Endothelial cell of umbilical vein (primary cell): ENCODE data around the gene SPRING1.

Experiments
- EZH2 ChIP-seq: IDR thresholded peaks from 2 replicates; pipeline ENCODE4 v1.6.1; 2012; ENCODE audit warnings: borderline replicate concordance, low read depth, mild to moderate bottlenecking, moderate library complexity, low read length, inconsistent platforms; ENCODE audit not compliant: severe bottlenecking
- FOS ChIP-seq: IDR thresholded peaks from 2 replicates; pipeline ENCODE4 v1.6.1; 2011; ENCODE audit warnings: mild to moderate bottlenecking, low read length, moderate library complexity, borderline replicate concordance; ENCODE audit not compliant: insufficient read depth
- JUN ChIP-seq: IDR thresholded peaks from 2 replicates; pipeline ENCODE4 v1.6.1; 2011; ENCODE audit warnings: borderline replicate concordance, low read depth; ENCODE audit not compliant: insufficient read length, insufficient read depth
- MAX ChIP-seq: IDR thresholded peaks from 2 replicates; pipeline ENCODE4 v1.6.1; 2011; ENCODE audit not compliant: insufficient read depth, insufficient read length
- MYC ChIP-seq: IDR thresholded peaks from one replicate; pipeline ENCODE4 v1.6.1; 2011; ENCODE audit warnings: mild to moderate bottlenecking, low read depth, low read length
- POLR2A ChIP-seq: IDR thresholded peaks from 2 replicates; pipeline ENCODE4 v1.6.1; 2012; ENCODE audit warnings: low read depth, mild to moderate bottlenecking, control low read depth, low read length
- POLR2AphosphoS5 ChIP-seq: IDR thresholded peaks from 2 replicates; pipeline ENCODE4 v1.6.1; 2012; ENCODE audit warnings: low read depth, mild to moderate bottlenecking, control low read depth, low read length, moderate library complexity; ENCODE audit not compliant: insufficient read depth
- TF ChIP-seq, protein P1 (sequence below), 2 donors: IDR thresholded peaks; 1 replicate in 1 of 2; 2 replicates in 1 of 2; pipeline ENCODE4 v1.5.1; 2011; ENCODE audit warnings: low read length in 2 of 2, mild to moderate bottlenecking in 2 of 2, moderate library complexity in 2 of 2, control low read depth in 1 of 2, inconsistent platforms in 1 of 2, low read depth in 1 of 2; ENCODE audit not compliant: insufficient read depth in 1 of 2; ENCODE audit errors: extremely low read depth in 1 of 2

DNA sequence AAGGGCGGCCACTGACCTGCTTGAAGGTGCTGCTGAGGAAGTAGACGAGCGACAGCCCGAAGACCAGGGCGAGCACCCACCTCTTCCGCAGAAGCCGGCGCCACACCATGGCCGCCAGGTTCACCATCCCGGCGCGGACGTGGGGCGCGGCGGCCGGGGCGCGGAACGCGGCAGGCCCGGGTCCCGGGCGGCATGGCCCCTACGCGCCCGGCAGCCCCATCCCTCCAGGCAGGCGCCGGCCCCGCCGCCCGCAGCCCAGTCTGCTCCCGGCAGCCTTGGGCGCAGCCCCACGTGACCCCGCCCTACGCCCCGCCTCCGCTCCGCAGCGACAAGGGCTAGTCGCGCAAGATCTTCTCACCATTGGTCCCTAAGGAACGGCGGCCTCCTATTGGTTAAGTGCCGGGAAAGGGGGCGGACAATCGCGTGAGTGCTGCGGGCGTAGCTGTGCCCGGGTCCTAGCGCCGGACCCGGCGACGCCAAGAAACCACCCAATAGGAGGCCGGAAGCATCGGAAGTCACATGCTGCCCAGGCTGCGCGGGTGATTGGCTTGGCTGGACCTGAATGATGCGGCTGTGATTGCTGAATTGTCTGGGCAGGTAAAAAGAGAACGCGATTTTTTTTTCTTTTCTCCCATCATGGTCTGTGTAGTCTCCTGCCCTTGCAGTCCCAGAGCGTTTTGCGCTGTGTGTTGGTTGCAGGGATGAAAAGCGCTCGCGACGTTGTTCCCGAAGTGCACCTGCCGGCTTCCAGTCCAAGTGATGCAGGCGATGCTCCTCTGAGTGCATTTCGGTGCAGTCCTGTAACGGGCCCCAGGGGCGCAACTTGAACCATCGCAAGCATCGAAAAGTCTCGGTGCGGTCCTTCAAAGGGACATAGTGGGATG is at the start of gene SPRING1, which contains the start of gene RNFT2:
- TF ChIP-seq POLR2AphosphoS5 (peak; percentile 80), POLR2A (peak; percentile 96), EZH2 (no peak), JUN (no peak), MAX (peak; percentile 92), FOS (no peak), MYC (no peak)
- TF ChIP-seq, protein P1, sequence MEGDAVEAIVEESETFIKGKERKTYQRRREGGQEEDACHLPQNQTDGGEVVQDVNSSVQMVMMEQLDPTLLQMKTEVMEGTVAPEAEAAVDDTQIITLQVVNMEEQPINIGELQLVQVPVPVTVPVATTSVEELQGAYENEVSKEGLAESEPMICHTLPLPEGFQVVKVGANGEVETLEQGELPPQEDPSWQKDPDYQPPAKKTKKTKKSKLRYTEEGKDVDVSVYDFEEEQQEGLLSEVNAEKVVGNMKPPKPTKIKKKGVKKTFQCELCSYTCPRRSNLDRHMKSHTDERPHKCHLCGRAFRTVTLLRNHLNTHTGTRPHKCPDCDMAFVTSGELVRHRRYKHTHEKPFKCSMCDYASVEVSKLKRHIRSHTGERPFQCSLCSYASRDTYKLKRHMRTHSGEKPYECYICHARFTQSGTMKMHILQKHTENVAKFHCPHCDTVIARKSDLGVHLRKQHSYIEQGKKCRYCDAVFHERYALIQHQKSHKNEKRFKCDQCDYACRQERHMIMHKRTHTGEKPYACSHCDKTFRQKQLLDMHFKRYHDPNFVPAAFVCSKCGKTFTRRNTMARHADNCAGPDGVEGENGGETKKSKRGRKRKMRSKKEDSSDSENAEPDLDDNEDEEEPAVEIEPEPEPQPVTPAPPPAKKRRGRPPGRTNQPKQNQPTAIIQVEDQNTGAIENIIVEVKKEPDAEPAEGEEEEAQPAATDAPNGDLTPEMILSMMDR (IDR thresholded peaks at IDR 0.05; ENCODE audit: extremely low read depth in 1 of 2, insufficient read depth in 1 of 2, low read depth in 1 of 2, low read length in 2 of 2) = no peak
